Type B pancreatic cell (in vitro differentiated cells): ENCODE measurements around the gene LYPD1. TPM values are rescaled to one million over a fixed set of nuclear protein-coding genes. Genes with fewer than 3 reads are reported as not detected.

Source experiments
- DNase-seq: peaks from one replicate; pipeline ENCODE4 v3.0.0; 2021; ENCODE audit warnings: mixed read lengths; ENCODE audit not compliant: unreplicated experiment; ENCODE audit errors: extremely low spot score
- H3K27ac Mint-ChIP-seq: 2 replicates; pipeline ENCODE4 v1.8.0; 2021; ENCODE audit warnings: mild to moderate bottlenecking, mixed read lengths
- H3K27me3 Mint-ChIP-seq: 2 replicates; pipeline ENCODE4 v1.8.0; 2021; ENCODE audit warnings: mixed read lengths
- H3K36me3 Mint-ChIP-seq: 2 replicates; pipeline ENCODE4 v1.8.0; 2021; ENCODE audit warnings: mixed read lengths
- H3K4me1 Mint-ChIP-seq: one replicate; pipeline ENCODE4 v1.8.0; 2021; ENCODE audit warnings: mixed read lengths; ENCODE audit not compliant: unreplicated experiment
- H3K4me3 Mint-ChIP-seq: 2 replicates; pipeline ENCODE4 v1.8.0; 2021; ENCODE audit warnings: mild to moderate bottlenecking, mixed read lengths
- H3K9me3 Mint-ChIP-seq: 2 replicates; pipeline ENCODE4 v1.8.0; 2021; ENCODE audit warnings: mixed read lengths
- CTCF ChIP-seq: fragments of 200-600 bp; sonication (generic); conservative IDR thresholded peaks from 2 replicates; pipeline ENCODE4 v1.5.0; 2021; ENCODE audit warnings: antibody characterized with exemption, mild to moderate bottlenecking
- total RNA-seq: library from RNA; stranded (reverse); gene quantifications from 2 replicates; pipeline ENCODE4 v1.2.1, GENCODE V29; 2021; ENCODE audit warnings: low replicate concordance

The LYPD1 gene
- total RNA-seq, 1 donor from 2014 or later, result 33.9 TPM

GRCh38 chr2:132617989-132618388, 52.0 kb downstream of the LYPD1 start:
- Mint-ChIP-seq H3K27ac (no peak overlapping the region), H3K4me1 (peaks cover 7% of the 10 kb centered on the region)

GRCh38 chr2:132615329-132616085, 54.5 kb downstream of the LYPD1 start:
- no peak for TF ChIP-seq CTCF
- Mint-ChIP-seq H3K27me3 (no peaks in the 10 kb centered on the region), H3K36me3 (no peaks in the 10 kb centered on the region), H3K9me3 (peaks cover 7% of the 10 kb centered on the region), H3K4me3 (no peak overlapping the region), H3K27ac (no peak overlapping the region), H3K4me1 (peaks cover 16% of the 10 kb centered on the region)
- DNase-seq, result no peak

More at GRCh38 chr2:132617989-132618388, 52.0 kb downstream of the LYPD1 start:
- TF ChIP-seq CTCF, result no peak
- Mint-ChIP-seq H3K4me3 (no peak overlapping the region), H3K27me3 (no peaks in the 10 kb centered on the region), H3K9me3 (no peaks in the 10 kb centered on the region), H3K36me3 (no peaks in the 10 kb centered on the region)
- DNase-seq, result no peak

- TF ChIP-seq CTCF, result no peak
- H3K4me1 Mint-ChIP-seq, result peaks cover 27% of the 10 kb centered on the region
- H3K27ac Mint-ChIP-seq, result no peak overlapping the region
- no peak for DNase-seq
- no peaks in the 10 kb centered on the region for H3K36me3 Mint-ChIP-seq
- no peak overlapping the region for H3K4me3 Mint-ChIP-seq
- peaks cover 7% of the 10 kb centered on the region for H3K9me3 Mint-ChIP-seq
- H3K27me3 Mint-ChIP-seq, result no peaks in the 10 kb centered on the region
Measured at GRCh38 chr2:132611719-132612118, 58.3 kb downstream of the LYPD1 start.

GRCh38 chr2:132609101-132609890, 60.7 kb downstream of the LYPD1 start:
- H3K4me1 Mint-ChIP-seq, result peaks cover 35% of the 10 kb centered on the region
- H3K4me3 Mint-ChIP-seq, result no peak overlapping the region

GRCh38 chr2:132608311-132608710, 61.7 kb downstream of the LYPD1 start:
- no peak for TF ChIP-seq CTCF
- no peak for DNase-seq
- H3K9me3 Mint-ChIP-seq, result peaks cover 7% of the 10 kb centered on the region
- H3K27me3 Mint-ChIP-seq, result no peaks in the 10 kb centered on the region
- no peak overlapping the region for H3K27ac Mint-ChIP-seq
- H3K4me1 Mint-ChIP-seq, result peaks cover 38% of the 10 kb centered on the region
- no peaks in the 10 kb centered on the region for H3K36me3 Mint-ChIP-seq
- no peak overlapping the region for H3K4me3 Mint-ChIP-seq

More at GRCh38 chr2:132609101-132609890, 60.7 kb downstream of the LYPD1 start:
- no peak for DNase-seq
- no peak for TF ChIP-seq CTCF
- Mint-ChIP-seq H3K27me3 (no peaks in the 10 kb centered on the region), H3K36me3 (no peaks in the 10 kb centered on the region), H3K27ac (no peak overlapping the region), H3K9me3 (peaks cover 7% of the 10 kb centered on the region)
